GM12878 (cell line): Measurements from ENCODE around the gene CASP8. TPM values are rescaled to one million over a fixed set of nuclear protein-coding genes. Genes with fewer than 3 reads are reported as not detected.

ENCODE experiments used
- ATAC-seq: fragments of 200-7000 bp; cut with Tn5 transposase; 3 replicates; pipeline ENCODE4 v1.9.1; 2020; ENCODE audit warnings: mild to moderate bottlenecking, moderate library complexity
- BruUV-seq: library from RNA; stranded (reverse); fragments of 400-500 nt; replicated peaks from 2 replicates; lab custom pipeline; 2021; lab: Mats Ljungman, UMichigan
- CTCF ChIA-PET: fragments of 300-600 bp; sonication (Branson Sonifier 250); formaldehyde crosslinking; extraction: SDS; loops from one replicate; lab custom pipeline; 2021; ENCODE audit warnings: inconsistent platforms; lab: Yijun Ruan, JAX
- POLR2A ChIA-PET: fragments of 350-600 bp; formaldehyde crosslinking; extraction: SDS; loops from one replicate; lab custom pipeline; 2021; ENCODE audit warnings: inconsistent platforms; lab: Charles Lee
- RAD21 ChIA-PET: fragments of 300-600 bp; sonication (Branson Sonifier 250); formaldehyde crosslinking; loops from one replicate; lab custom pipeline; 2023; ENCODE audit warnings: antibody characterized with exemption; ENCODE audit not compliant: unreplicated experiment; lab: Charles Lee
- SMC1A ChIA-PET: fragments of 300-600 bp; sonication (Branson Sonifier 250); formaldehyde crosslinking; loops from one replicate; lab custom pipeline; 2023; ENCODE audit not compliant: unreplicated experiment, uncharacterized antibody; lab: Charles Lee
- DNase-seq: peaks from one replicate; pipeline ENCODE4 v3.0.0-alpha.2; 2011; ENCODE audit warnings: low read depth, low spot score
- FAIRE-seq: peaks from 3 replicates; lab custom pipeline; 2011; peaks lifted over from hg19 to GRCh38; lab: Jason Lieb, UNC
- H2AFZ ChIP-seq: 2 replicates; pipeline ENCODE4 v1.6.0; 2011; ENCODE audit warnings: low read depth, low read length, control low read depth; ENCODE audit not compliant: control insufficient read depth
- H3K27ac ChIP-seq: 2 replicates; pipeline ENCODE4 v1.5.1; 2011; ENCODE audit warnings: control low read depth; ENCODE audit not compliant: control insufficient read depth, insufficient read depth
- H3K27me3 ChIP-seq, 2 experiments: replicated peaks in 1 of 2; 2 replicates each; pipeline versions ENCODE4 v1.6.0 to v1.6.1; 2011; ENCODE audit warnings: low read length in 1 of 2; ENCODE audit not compliant: control insufficient read depth in 2 of 2, insufficient read depth in 2 of 2
- H3K36me3 ChIP-seq, 2 experiments: 2 replicates each; pipeline ENCODE4 v1.5.1; 2011; ENCODE audit warnings: low read length in 1 of 2; ENCODE audit not compliant: control insufficient read depth in 2 of 2, insufficient read depth in 2 of 2
- H3K4me1 ChIP-seq: 2 replicates; pipeline ENCODE4 v1.6.1; 2011; ENCODE audit warnings: mild to moderate bottlenecking, low read length, moderate library complexity, mixed read lengths; ENCODE audit not compliant: control insufficient read depth, insufficient read depth
- H3K4me2 ChIP-seq: 2 replicates; pipeline ENCODE4 v1.6.0; 2011; ENCODE audit warnings: control low read depth; ENCODE audit not compliant: control insufficient read depth, insufficient read depth
- H3K4me3 ChIP-seq: fragments of 200-600 bp; sonication (generic); 2 replicates; pipeline ENCODE4 v1.5.1; 2016
- H3K79me2 ChIP-seq: 2 replicates; pipeline ENCODE4 v1.6.0; 2011; ENCODE audit warnings: low read length; ENCODE audit not compliant: control insufficient read depth, insufficient read depth
- H3K9ac ChIP-seq: 2 replicates; pipeline ENCODE4 v1.8.0; 2011; ENCODE audit warnings: low read length, control low read depth, mixed read lengths; ENCODE audit not compliant: control insufficient read depth, insufficient read depth
- H3K9me3 ChIP-seq: replicated peaks from 3 replicates; pipeline ENCODE4 v1.5.1; 2011; ENCODE audit warnings: mild to moderate bottlenecking, low read length; ENCODE audit not compliant: control insufficient read depth, insufficient read depth
- H4K20me1 ChIP-seq: 2 replicates; pipeline ENCODE4 v1.6.0; 2011; ENCODE audit not compliant: control insufficient read depth, insufficient read depth
- CBFB ChIP-seq: IDR thresholded peaks from 2 replicates; pipeline ENCODE4 v1.6.1; 2016; ENCODE audit warnings: antibody characterized with exemption, low read depth
- CEBPB ChIP-seq, 2 experiments: fragments of 150-350 bp in 1 of 2; IDR thresholded peaks; 2 replicates each; pipeline ENCODE4 v1.6.1; 2012 to 2014; ENCODE audit warnings: low read depth in 2 of 2, low read length in 2 of 2, borderline replicate concordance in 1 of 2, inconsistent platforms in 1 of 2
- EGR1 ChIP-seq, 2 experiments: IDR thresholded peaks; 1 replicate in 1 of 2; 2 replicates in 1 of 2; pipeline ENCODE4 v1.6.1; 2011 to 2012; ENCODE audit warnings: low read depth in 2 of 2, low read length in 2 of 2, borderline replicate concordance in 1 of 2, mild to moderate bottlenecking in 1 of 2, moderate library complexity in 1 of 2
- HDGF ChIP-seq: fragments of 450-650 bp; IDR thresholded peaks from 2 replicates; pipeline ENCODE4 v1.6.1; 2016; ENCODE audit warnings: antibody characterized with exemption
- POLR2A ChIP-seq: IDR thresholded peaks from 2 replicates; pipeline ENCODE4 v1.6.1; 2011; ENCODE audit warnings: low read depth, mild to moderate bottlenecking, low read length
- POLR2AphosphoS2 ChIP-seq: IDR thresholded peaks from 2 replicates; pipeline ENCODE4 v1.6.1; 2011; ENCODE audit warnings: low read depth, mild to moderate bottlenecking, low read length, improper control_type of control experiment, moderate library complexity
- RB1 ChIP-seq: fragments of 450-650 bp; formaldehyde crosslinking; IDR thresholded peaks from 2 replicates; pipeline ENCODE4 v1.6.1; 2017; ENCODE audit warnings: mild to moderate bottlenecking, borderline replicate concordance
- WRNIP1 ChIP-seq: IDR thresholded peaks from 2 replicates; pipeline ENCODE4 v1.6.1; 2011; ENCODE audit warnings: low read depth, low read length, improper control_type of control experiment, borderline replicate concordance
- ZNF207 ChIP-seq: fragments of 450-650 bp; IDR thresholded peaks from 2 replicates; pipeline ENCODE4 v1.6.1; 2014; ENCODE audit warnings: antibody characterized with exemption, mild to moderate bottlenecking, borderline replicate concordance
- WGBS: methylation state at CpG from one replicate; pipeline ENCODE4 v1.1.6; 2016; ENCODE audit warnings: low lambda C conversion rate; ENCODE audit not compliant: insufficient replicate concordance, insufficient coverage; ENCODE audit errors: missing lambda C conversion rate; 5-methylcytosine and 5-hydroxymethylcytosine counted together
- in situ Hi-C: fragments of 300-500 bp; cut with MboI; formaldehyde crosslinking; loops from 9 replicates; pipeline ENCODE4 v1.14.3; 2018; ENCODE audit warnings: mixed read lengths
- intact Hi-C: fragments of 100-400 bp; cut with micrococcal nuclease; formaldehyde crosslinking; loops from one replicate; pipeline ENCODE4 v1.14.2; 2022; ENCODE audit not compliant: unreplicated experiment
- polyA plus RNA-seq, 11 experiments: library from polyadenylated mRNA; depleted of rRNA in 4 of 11; unstranded in 6 of 11; stranded (reverse) in 5 of 11; fragments of >200 nt; fragmentation: Nextera tagmentation in 4 of 11; fragmentation: Illumina TruSeq in 1 of 11; extraction: Ambion mirVana in 4 of 11; extraction: Trizol in 1 of 11; gene quantifications; 1 replicate in 1 of 11; 2 replicates in 10 of 11; pipeline versions ENCODE4 v1.2.1 to v1.2.3, GENCODE V29; 2011 to 2016; ENCODE audit warnings: inconsistent platforms in 2 of 11, missing spikeins in 2 of 11, low read depth in 1 of 11
- total RNA-seq, 4 experiments: library from RNA; depleted of rRNA in 3 of 4; stranded (reverse); fragments of >200 nt in 3 of 4; fragmentation: Illumina TruSeq in 1 of 4; extraction: Trizol in 1 of 4; gene quantifications; 2 replicates each; pipeline versions ENCODE4 v1.2.1 to v1.2.3, GENCODE V29; 2013 to 2021
- TF ChIP-seq, protein P1 (sequence below): fragments of 450-650 bp; IDR thresholded peaks from 2 replicates; pipeline ENCODE4 v1.6.1; 2017; ENCODE audit warnings: mild to moderate bottlenecking
- TF ChIP-seq, protein P2 (sequence below): IDR thresholded peaks from 2 replicates; pipeline ENCODE4 v1.6.1; 2012; ENCODE audit warnings: low read length, inconsistent platforms
- TF ChIP-seq, protein P3 (sequence below): fragments of 450-650 bp; IDR thresholded peaks from 2 replicates; pipeline ENCODE4 v1.6.1; 2016; ENCODE audit warnings: mild to moderate bottlenecking

Gene CASP8
- total and polyA plus RNA-seq, 10 of the 15 experiments (the other 5 are each of a cell fraction or from before 2014, with no cell fraction given): 18.6 to 54.1 (median 39.9) TPM

DNA sequence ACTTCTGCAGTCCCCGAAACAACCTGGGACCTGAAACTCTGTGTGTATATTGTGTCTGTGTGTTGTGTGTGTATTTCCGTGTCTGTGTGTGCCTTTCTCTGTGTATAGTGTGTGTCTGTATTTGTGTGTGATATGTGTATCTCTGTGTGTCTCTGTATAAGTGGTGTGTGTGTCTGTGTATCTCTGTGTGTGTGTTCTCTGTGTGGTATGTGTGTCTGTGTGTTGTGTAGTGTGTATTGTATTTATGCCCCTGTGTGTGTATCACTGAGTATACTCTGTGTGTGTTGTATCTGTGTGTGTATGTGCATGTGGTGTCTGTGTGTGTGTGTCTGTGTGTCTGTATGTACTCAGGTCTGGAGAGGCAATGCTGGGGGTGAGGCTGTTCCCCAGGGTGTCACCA, 11.6 kb downstream of the CASP8 start:
- DNase-seq (no peak), FAIRE-seq (peak; percentile 59), ATAC-seq (no peak)
- Histone ChIP-seq H3K9ac (no peak overlapping the region), H3K4me2 (no peak overlapping the region), H3K27ac (no peak overlapping the region), H4K20me1 (no peaks in the 10 kb centered on the region), H3K4me1 (no peaks in the 10 kb centered on the region), H3K36me3 (peaks cover 2 to 20% of the 10 kb centered on the region in 2 experiments), H3K4me3 (no peak overlapping the region), H3K79me2 (no peaks in the 10 kb centered on the region), H2AFZ (no peak overlapping the region), H3K27me3 (no peaks in the 10 kb centered on the region), H3K9me3 (no peaks in the 10 kb centered on the region)
- intact Hi-C loops: no loop called here
- TF ChIP-seq, protein P1, sequence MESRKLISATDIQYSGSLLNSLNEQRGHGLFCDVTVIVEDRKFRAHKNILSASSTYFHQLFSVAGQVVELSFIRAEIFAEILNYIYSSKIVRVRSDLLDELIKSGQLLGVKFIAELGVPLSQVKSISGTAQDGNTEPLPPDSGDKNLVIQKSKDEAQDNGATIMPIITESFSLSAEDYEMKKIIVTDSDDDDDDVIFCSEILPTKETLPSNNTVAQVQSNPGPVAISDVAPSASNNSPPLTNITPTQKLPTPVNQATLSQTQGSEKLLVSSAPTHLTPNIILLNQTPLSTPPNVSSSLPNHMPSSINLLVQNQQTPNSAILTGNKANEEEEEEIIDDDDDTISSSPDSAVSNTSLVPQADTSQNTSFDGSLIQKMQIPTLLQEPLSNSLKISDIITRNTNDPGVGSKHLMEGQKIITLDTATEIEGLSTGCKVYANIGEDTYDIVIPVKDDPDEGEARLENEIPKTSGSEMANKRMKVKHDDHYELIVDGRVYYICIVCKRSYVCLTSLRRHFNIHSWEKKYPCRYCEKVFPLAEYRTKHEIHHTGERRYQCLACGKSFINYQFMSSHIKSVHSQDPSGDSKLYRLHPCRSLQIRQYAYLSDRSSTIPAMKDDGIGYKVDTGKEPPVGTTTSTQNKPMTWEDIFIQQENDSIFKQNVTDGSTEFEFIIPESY: no peak
- peak; percentile 62; the same call in 1 of the 2 replicates for TF ChIP-seq HDGF
- no peak for TF ChIP-seq POLR2AphosphoS2
- in situ Hi-C loops: no loop called here
- 88% methylated on average over 2 of the region's 2 CpGs for WGBS
- ChIA-PET CTCF (no interaction called here), SMC1A (no interaction called here), POLR2A (no interaction called here), RAD21 (no interaction called here)
- no TSS peak for BruUV-seq

DNA sequence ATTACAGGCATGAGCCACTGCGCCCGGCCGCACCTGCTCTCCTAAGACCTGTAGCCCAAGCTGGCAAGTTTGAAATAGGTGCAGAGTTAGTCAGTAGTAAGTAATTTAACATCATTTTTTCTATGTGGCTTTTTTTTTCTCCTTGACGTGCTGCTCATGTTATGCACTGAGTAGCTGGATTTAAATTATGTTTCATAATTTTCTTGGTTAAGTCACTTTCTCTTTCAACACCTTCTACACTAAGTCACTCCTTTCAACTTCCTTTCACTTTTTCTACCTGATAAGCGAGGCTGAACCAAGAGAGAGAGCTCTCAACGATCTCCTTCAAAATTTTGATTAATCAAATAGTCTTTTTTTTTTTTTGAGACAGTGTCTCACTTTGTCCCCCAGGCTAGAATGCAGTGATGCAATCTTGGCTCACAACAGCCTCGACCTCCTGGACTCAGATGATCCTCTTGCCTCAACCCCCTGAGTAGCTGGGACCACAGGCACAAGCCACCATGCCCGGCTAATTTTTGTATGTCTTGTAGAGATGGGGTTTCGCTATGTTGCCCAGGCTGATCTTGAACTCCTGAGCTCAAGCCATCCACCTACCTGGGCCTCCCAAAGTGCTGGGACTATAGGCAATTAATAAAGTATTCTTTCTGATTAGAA, 13.1 kb downstream of the CASP8 start:
- H4K20me1 ChIP-seq: no peaks in the 10 kb centered on the region
- BruUV-seq: no TSS peak
- POLR2A ChIA-PET: interaction anchor here (1.4 kb wide), 1 partner anchor 9 kb away, joined by 4 read pairs; no protein-coding TSS in a partner anchor

More for the DNA sequence above, 13.1 kb downstream of the CASP8 start:
- intact Hi-C loops: no loop called here
- no peaks in the 10 kb centered on the region for H3K79me2 ChIP-seq
- H3K27ac ChIP-seq: no peak overlapping the region
- CTCF ChIA-PET: interaction anchor here (0.9 kb wide), 1 partner anchor 84 kb away, joined by 3 read pairs; no protein-coding TSS in a partner anchor
- no peak for DNase-seq
- H3K4me3 ChIP-seq: no peak overlapping the region
- RAD21 ChIA-PET: no interaction called here
- TF ChIP-seq WRNIP1 (no peak), RB1 (no peak), HDGF (no peak), ZNF207 (no peak), CEBPB (IDR thresholded peaks at IDR 0.05; ENCODE audit: borderline replicate concordance in 1 of 2, low read depth in 2 of 2, low read length in 2 of 2) (no peak), CBFB (no peak), POLR2A (no peak), EGR1 (IDR thresholded peaks at IDR 0.05; ENCODE audit: borderline replicate concordance in 1 of 2, low read depth in 2 of 2, low read length in 2 of 2) (no peak)
- TF ChIP-seq, protein P2, sequence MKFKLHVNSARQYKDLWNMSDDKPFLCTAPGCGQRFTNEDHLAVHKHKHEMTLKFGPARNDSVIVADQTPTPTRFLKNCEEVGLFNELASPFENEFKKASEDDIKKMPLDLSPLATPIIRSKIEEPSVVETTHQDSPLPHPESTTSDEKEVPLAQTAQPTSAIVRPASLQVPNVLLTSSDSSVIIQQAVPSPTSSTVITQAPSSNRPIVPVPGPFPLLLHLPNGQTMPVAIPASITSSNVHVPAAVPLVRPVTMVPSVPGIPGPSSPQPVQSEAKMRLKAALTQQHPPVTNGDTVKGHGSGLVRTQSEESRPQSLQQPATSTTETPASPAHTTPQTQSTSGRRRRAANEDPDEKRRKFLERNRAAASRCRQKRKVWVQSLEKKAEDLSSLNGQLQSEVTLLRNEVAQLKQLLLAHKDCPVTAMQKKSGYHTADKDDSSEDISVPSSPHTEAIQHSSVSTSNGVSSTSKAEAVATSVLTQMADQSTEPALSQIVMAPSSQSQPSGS: no peak
- TF ChIP-seq, protein P3, sequence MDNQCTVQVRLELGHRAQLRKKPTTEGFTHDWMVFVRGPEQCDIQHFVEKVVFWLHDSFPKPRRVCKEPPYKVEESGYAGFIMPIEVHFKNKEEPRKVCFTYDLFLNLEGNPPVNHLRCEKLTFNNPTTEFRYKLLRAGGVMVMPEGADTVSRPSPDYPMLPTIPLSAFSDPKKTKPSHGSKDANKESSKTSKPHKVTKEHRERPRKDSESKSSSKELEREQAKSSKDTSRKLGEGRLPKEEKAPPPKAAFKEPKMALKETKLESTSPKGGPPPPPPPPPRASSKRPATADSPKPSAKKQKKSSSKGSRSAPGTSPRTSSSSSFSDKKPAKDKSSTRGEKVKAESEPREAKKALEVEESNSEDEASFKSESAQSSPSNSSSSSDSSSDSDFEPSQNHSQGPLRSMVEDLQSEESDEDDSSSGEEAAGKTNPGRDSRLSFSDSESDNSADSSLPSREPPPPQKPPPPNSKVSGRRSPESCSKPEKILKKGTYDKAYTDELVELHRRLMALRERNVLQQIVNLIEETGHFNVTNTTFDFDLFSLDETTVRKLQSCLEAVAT: no peak
- H3K4me2 ChIP-seq: no peak overlapping the region
- H3K36me3 ChIP-seq: peaks cover 0 to 20% of the 10 kb centered on the region in 2 experiments
- H3K9me3 ChIP-seq: no peaks in the 10 kb centered on the region
- WGBS: 94% methylated on average over 9 of the region's 9 CpGs
- H3K4me1 ChIP-seq: no peaks in the 10 kb centered on the region
- in situ Hi-C loops: no loop called here
- H2AFZ ChIP-seq: no peak overlapping the region
- no peaks in the 10 kb centered on the region for H3K27me3 ChIP-seq
- FAIRE-seq: no peak
- ATAC-seq: no peak
- no peak overlapping the region for H3K9ac ChIP-seq
- SMC1A ChIA-PET: interaction anchor here (0.8 to 2.4 kb wide), 4 partner anchors 8 to 90 kb away, joined by 3 to 10 read pairs (median 4); no protein-coding TSS in a partner anchor
